GM12801 (cell line): ENCODE results near the gene TTF1.

Experiments
- CTCF ChIP-seq: IDR thresholded peaks from one replicate; pipeline ENCODE4 v1.5.1; 2011; ENCODE audit warnings: control low read depth; ENCODE audit not compliant: insufficient read length; ENCODE audit errors: extremely low read depth

The TTF1 gene

GRCh38 chr9:132381966-132382541 is 24.6 kb downstream of the TTF1 start:
- no peak for TF ChIP-seq CTCF

GRCh38 chr9:132372177-132373095 is 34.2 kb downstream of the TTF1 start:
- TF ChIP-seq CTCF = no peak

- no peak for TF ChIP-seq CTCF
These were observed 36.0 kb downstream of the TTF1 start for GRCh38 chr9:132370592-132370991.

- no peak for TF ChIP-seq CTCF
These were observed 37.2 kb downstream of the TTF1 start for GRCh38 chr9:132369421-132369820.

- TF ChIP-seq CTCF = no peak
These were observed 38.9 kb downstream of the TTF1 start for GRCh38 chr9:132367613-132368313.

- TF ChIP-seq CTCF = no peak
These were observed 40.2 kb downstream of the TTF1 start for GRCh38 chr9:132366481-132366880.

GRCh38 chr9:132365986-132366385 is 40.7 kb downstream of the TTF1 start:
- TF ChIP-seq CTCF = no peak
